HG03103 (cell line): ENCODE measurements around the gene DNAJB12.
"Not testable (repeated sequence)": the region's sequence is repeated elsewhere in the genome, so short reads cannot be mapped to it uniquely, and the experiment has no call there.

Source experiments
- ATAC-seq: cut with Tn5 transposase; IDR thresholded peaks from one replicate; pipeline ENCODE4 v1.9.1; 2021; ENCODE audit warnings: low read depth; ENCODE audit not compliant: unreplicated experiment

Gene DNAJB12

DNA sequence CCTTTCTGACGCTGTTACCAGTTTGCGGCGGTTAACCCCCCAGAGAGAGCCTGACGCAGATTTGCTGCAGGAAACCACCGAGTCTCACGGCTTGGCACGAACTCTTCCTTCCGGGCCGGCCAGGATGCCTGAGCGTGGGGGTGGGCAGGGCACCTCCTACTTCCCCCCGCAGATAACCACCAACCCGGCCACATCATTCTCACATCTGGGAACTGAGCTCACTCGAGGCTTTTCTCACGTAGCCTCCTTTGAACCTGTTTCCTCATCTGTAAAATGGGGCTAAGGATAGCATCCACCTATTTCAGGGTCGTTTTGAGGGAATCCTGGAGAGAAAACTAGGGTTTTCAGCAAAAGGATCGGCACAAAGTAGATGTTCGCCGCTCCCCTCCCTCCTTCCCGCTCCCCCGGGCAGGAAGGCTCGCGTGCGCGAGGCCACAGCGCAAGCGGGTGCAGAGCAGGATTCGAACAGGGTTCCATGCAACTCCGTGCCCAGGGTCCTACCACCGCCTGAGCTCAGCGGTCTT, 57.4 kb downstream of the DNAJB12 start:
- peak; percentile 46 for ATAC-seq

DNA sequence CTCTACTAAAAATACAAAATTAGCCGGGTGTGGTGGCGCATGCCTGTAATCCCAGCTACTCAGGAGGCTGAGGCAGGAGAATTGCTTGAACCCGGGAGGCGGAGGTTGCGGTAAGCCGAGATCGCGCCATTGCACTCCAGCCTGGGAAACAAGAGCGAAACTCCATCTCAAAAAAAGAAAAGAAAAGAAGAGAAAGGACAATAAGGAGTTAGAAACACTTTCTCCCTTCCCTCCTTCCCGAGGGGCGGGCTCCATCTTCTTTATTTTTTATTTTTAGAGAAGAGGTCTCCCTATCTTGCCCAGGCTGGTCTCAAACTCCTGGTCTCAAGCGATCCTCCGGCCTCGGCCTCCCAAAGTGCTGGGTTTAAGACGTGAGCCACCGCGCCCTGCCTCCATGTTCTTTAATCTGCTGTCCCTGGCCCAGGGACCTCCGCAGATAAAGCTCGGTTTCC, 57.9 kb downstream of the DNAJB12 start:
- ATAC-seq, result not testable (repeated sequence)

DNA sequence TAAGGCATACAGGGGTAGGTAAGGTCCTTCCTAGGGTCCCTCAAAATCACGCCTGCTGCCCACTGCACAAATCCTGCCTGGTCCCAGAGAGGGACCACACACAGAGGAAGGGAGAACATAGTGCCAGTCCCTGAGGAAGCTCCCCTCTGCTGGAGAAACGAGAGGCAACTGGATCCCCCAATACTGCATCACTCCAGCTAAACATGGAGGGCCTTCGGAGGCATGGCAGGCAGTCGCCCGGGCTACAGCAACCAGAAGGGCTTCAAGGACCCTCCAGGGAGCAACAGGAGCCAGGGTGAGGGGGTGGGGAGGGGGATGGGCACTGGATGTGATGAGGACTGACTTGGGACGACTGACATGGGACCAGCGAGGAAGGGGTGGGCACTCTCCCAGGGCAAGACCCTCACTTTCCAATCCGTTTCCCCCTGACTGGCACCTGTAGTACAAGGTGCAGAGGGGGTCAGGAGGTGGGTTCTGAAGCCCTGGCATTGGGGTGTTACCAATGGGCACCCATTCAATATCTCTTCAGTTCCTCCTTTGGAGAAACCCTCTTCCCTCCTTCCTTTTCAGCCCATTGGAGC, 59.3 kb downstream of the DNAJB12 start:
- ATAC-seq, result no peak

DNA sequence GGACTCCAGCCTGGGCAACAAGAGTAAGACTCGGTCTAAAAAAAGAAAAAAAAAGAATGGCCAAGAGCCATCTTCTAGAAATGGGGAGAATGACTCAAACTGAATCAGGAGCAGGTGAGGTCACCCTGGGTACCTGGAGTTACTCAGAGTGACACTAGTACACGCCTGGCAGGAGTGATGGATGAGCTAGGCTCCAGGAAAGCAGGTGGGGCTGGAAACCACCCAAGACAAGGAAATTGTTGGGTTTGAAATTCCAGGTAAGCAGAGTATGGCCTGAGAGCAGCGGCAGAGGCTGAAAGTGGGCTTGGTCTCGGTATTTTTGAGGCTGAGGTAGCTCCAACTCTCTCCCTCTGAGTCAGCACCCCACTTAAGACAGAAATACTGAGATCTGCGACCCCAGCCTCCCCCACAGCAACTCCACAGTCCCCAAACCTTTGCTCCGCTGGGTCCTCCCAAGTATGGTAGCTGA, 62.5 kb downstream of the DNAJB12 start:
- no peak for ATAC-seq

DNA sequence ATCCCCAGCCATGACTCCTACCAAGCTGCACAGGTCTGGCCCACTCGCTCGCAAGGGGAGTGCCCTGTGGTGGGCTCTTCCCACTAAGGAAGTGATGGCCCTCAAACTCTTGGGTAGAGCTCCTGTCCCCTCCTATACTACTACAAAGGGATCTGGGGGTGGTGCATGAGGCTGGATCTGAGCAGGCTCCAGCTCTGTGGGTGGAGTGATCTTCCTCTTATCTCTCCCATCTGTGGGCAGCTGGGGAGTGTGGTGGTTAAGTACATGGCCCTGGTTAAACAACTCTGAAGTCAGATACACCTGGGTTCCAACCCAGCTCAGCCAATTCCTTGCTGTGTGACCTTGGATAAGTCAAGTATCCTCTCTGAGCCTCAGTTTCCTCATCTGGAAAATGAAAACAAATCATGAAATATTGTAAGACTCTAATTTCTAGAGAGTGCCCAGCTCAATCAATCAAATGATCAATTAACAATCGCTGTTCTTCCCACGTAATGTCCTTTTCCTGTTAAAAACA, 63.6 kb downstream of the DNAJB12 start:
- no peak for ATAC-seq

DNA sequence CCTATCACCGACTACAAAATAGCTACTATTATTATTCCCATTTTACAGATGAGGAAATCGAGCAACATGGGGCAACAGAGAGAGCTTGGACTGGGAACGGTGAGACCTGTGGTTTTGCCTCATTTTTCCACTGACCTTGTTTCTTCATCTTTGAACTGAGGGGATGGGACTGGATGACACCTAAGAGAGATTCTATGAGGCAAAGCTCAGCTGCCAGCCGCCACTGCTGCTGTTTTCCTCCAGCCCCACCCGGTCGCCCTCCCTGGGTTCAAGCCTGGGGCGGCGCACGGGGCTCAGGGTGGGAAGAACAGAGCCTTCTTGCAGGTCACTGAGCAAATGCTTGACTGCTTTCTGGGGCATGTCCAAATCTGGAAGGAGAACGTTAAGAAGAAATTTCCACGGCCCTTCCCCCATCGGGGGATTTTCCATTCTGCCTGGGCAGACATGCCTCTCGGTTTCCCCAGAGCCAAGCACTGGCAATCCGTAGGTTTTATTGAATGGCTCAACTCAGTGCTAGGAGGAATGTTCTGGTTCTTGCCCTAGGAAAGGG, 68.7 kb downstream of the DNAJB12 start:
- ATAC-seq, result no peak

DNA sequence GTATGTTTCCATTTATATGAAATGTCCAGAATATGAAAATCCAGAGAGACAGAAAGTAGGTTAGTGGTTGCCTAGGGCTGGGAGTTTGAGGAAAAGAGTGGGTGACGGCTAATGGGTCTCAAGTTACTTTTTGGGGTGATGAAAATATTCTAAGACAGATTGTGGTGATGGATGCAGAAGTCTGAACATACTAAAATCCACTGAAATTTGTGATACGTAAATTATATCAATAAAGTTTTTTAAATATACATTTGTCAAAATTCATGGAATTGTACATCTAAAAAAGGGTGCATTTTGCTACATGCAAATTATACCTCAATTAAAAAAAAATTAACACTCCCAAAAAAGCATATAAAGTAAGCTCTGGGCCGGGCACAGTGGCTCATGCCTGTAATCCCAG, 71.6 kb downstream of the DNAJB12 start:
- ATAC-seq, result no peak
